Activated CD4-positive, alpha-beta T cell treated with anti-CD3 and anti-CD28 coated beads for 1 hour (primary cell): Measurements from ENCODE around the gene UNG.

Experiments used
- DNase-seq: peaks from one replicate; pipeline ENCODE4 v3.0.0-alpha.2; 2020

Gene UNG

GRCh38 chr12:109092497-109093021 lies 4.8 kb upstream of the UNG start:
- DNase-seq = no peak

- peak; percentile 93 for DNase-seq
Measured at GRCh38 chr12:109093022-109093918, 4.1 kb upstream of the UNG start, which contains the start of gene ALKBH2. Gene ALKBH2, minus strand, starts transcription at chr12:109093472. Its CDS starts 686 bp downstream, at chr12:109092786.

- DNase-seq = no peak
Measured at GRCh38 chr12:109097140-109097434, 310 bp upstream of the UNG start.

- DNase-seq = no peak
Measured at GRCh38 chr12:109098183-109098604, 797 bp downstream of the UNG start.

- no peak for DNase-seq
Measured at GRCh38 chr12:109098651-109099050, 1.3 kb downstream of the UNG start.

- no peak for DNase-seq
Measured at GRCh38 chr12:109099431-109100020, 2.1 kb downstream of the UNG start.

GRCh38 chr12:109100741-109101140 lies 3.3 kb downstream of the UNG start:
- no peak for DNase-seq

- DNase-seq = no peak
Measured at GRCh38 chr12:109102491-109102890, 5.1 kb downstream of the UNG start.

GRCh38 chr12:109105176-109105575 lies 7.8 kb downstream of the UNG start:
- no peak for DNase-seq

- no peak for DNase-seq
Measured at GRCh38 chr12:109109746-109110350, 12.5 kb downstream of the UNG start.

- DNase-seq = peak; percentile 33
Measured at GRCh38 chr12:109110988-109111495, 13.6 kb downstream of the UNG start.

- no peak for DNase-seq
Measured at GRCh38 chr12:109112720-109113465, 15.5 kb downstream of the UNG start.

- no peak for DNase-seq
Measured at GRCh38 chr12:109113661-109114321, 16.4 kb downstream of the UNG start.

GRCh38 chr12:109114644-109115043 lies 17.2 kb downstream of the UNG start:
- DNase-seq = no peak

GRCh38 chr12:109115404-109115757 lies 18.0 kb downstream of the UNG start:
- DNase-seq = no peak

GRCh38 chr12:109115758-109116610 lies 18.6 kb downstream of the UNG start, which contains the start of gene ACACB:
Gene ACACB, plus strand, starts transcription at chr12:109116587. Its CDS starts 22,819 bp downstream, at chr12:109139406.
- DNase-seq = no peak

GRCh38 chr12:109116611-109116949 lies 19.2 kb downstream of the UNG start:
- no peak for DNase-seq

- DNase-seq = no peak
Measured at GRCh38 chr12:109120095-109120494, 22.7 kb downstream of the UNG start.

- no peak for DNase-seq
Measured at GRCh38 chr12:109120557-109120956, 23.2 kb downstream of the UNG start.

GRCh38 chr12:109121346-109121880 lies 24.0 kb downstream of the UNG start:
- no peak for DNase-seq
